Retinal pigment epithelial cell (primary cell): ENCODE results near the gene GALNT17.

Source experiments
- DNase-seq: peaks from one replicate; pipeline ENCODE4 v3.0.0-alpha.2; 2010; ENCODE audit warnings: low read depth
- H3K4me3 ChIP-seq: 2 replicates; pipeline ENCODE4 v1.5.1; 2011; ENCODE audit warnings: mild to moderate bottlenecking, low read length, control low read depth, moderate library complexity
- TF ChIP-seq, protein P1 (sequence below): conservative IDR thresholded peaks from 2 replicates; pipeline ENCODE4 v1.5.1; 2011; ENCODE audit warnings: low read depth, low read length, control low read depth, inconsistent platforms

Gene GALNT17

DNA sequence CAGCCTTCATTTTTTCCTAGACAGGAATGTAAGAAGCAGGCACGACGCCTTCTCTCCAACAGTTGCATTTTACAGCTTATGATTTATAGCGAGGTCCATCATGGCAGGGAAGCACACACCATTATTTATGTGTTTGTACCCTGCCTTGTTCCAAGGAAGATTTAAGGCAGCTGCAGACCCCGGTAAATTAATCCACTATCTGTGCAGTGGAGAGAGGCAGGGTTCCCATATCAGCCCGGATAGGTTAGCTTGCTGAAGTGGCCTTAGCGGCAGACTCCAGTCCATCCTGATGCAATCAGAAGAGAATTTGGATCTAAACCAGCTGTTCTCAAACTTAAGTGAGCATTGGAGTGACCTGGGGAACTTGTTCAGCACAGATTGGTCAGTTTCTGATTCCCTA, 359.4 kb downstream of the GALNT17 start:
- TF ChIP-seq, protein P1, sequence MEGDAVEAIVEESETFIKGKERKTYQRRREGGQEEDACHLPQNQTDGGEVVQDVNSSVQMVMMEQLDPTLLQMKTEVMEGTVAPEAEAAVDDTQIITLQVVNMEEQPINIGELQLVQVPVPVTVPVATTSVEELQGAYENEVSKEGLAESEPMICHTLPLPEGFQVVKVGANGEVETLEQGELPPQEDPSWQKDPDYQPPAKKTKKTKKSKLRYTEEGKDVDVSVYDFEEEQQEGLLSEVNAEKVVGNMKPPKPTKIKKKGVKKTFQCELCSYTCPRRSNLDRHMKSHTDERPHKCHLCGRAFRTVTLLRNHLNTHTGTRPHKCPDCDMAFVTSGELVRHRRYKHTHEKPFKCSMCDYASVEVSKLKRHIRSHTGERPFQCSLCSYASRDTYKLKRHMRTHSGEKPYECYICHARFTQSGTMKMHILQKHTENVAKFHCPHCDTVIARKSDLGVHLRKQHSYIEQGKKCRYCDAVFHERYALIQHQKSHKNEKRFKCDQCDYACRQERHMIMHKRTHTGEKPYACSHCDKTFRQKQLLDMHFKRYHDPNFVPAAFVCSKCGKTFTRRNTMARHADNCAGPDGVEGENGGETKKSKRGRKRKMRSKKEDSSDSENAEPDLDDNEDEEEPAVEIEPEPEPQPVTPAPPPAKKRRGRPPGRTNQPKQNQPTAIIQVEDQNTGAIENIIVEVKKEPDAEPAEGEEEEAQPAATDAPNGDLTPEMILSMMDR = no peak
- H3K4me3 ChIP-seq = no peak overlapping the region
- no peak for DNase-seq

DNA sequence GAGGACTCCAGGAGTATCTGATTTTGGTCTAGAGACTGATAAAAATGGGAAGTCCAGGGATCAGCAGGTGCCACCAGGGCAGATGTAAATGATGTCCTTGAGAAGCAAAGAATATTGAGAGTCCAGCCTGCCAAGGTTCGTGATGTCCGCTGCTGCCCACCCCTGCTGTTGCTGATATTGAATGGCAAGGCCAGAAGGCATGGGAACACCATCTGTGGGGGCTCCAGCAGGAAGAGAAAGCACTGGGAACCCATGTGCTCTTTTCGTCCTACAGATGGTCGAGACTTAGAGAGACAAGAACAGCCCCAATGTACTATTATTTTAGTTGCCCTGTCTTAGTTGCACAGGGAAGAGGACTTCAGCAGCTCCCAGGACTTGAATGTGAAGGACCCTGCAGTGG, 363.9 kb downstream of the GALNT17 start:
- H3K4me3 ChIP-seq = no peak overlapping the region
- DNase-seq = no peak
- TF ChIP-seq, protein P1 = no peak

DNA sequence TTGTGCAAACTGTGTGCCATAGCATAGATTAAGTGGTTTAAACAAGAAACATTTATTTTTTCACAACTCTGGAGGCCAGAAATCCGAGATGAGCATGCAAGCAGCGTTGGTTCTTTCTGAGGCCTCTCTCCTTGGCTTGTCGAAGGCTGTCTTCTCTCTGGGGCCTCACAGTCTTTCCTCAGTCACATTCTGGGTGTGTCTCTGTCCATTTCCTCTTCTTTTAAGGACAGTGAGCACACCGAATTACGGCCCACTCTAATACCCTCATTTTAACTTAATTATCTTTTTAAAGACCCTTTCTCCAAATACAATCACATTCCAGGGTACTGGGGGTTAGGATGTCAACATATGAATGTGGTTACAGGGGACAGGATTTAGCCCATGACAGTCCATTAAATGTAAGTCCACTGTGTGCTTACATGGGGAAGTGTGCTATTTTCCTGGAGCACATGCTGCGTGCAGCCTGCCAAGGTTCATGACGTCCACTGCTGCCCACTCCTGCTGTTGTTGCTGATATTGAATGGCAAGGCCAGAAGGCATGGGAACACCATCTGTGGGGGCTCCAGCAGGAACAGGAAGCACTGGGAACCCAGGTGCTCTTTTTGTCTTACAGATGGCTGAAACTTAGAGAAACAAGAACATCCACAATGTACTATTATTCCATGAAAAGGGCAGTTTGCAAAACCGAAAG, 365.5 kb downstream of the GALNT17 start:
- TF ChIP-seq, protein P1 = no peak
- DNase-seq = no peak
- no peak overlapping the region for H3K4me3 ChIP-seq

DNA sequence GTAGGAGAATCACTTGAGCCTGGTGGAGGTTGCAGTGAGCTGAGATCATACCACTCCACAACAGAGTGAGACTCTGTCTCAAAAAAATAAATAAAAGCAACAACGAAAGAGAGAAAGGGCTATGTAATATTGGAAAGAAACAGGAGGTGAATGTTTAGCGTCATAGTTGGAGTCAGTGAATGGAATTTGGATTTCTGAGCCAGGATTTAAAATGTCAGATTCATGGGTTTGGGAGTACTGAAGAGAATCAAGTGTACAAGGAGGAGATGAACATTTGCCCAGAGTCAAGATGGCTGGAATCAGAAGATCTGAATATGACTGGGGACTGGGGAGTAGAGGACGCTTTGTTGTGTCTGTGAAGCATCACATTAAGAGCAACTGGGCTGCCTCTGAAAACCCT, 366.4 kb downstream of the GALNT17 start:
- TF ChIP-seq, protein P1 = no peak
- no peak overlapping the region for H3K4me3 ChIP-seq
- no peak for DNase-seq

DNA sequence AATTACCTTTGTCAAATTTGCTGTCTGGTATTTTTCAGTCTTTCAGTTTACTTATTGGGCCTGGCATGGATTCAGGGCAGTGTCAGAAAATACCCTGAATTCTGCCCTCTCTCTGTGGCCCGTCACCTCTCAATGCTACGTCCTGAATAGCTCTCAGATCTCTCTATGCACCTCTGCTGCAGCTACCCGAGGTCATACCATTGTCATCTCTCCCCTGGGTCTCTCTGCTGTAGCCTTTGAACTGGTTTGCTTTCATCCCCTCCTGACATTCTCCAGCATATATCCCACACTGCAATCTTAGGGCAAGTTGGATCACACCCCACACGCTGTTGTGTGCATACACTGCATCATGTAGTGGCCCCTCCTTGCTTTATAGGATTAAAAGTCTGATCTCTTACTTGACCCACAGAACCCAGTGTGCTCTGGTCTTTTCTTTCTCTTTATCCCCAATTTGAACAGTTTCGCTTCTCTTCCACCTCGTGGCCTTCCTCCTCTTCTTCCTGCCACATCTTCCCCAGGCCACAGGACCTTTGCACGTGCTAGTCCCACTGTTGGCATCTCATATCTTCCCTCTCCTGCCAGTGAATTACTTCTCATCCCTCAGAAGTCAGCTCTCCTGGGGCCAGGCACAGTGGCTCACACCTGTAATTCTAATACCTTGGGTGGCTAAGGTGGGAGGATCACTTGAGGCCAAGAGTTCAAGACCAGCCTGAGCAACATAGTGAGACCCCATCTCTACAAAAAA, 372.9 kb downstream of the GALNT17 start:
- TF ChIP-seq, protein P1 = no peak
- no peak overlapping the region for H3K4me3 ChIP-seq
- DNase-seq = no peak

DNA sequence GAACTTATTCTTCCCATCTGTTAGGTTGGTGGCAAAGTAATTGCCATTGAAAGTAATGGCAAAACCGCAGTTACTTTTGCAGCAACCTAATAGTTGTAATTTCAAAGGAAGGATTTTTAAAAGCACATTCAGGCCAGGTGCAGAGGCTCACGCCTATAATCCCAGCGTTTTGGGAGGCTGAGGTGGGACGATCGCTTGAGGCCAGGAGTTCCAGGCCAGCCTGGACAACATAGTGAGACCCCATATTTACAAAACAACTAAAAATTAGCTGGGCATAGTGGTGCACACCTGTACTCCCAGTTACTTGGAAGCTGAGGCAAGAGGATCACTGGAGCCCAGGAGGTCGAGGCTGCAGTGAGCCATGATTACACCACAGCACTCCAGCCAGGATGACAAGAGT, 374.9 kb downstream of the GALNT17 start:
- no peak for DNase-seq
- TF ChIP-seq, protein P1 = no peak
- H3K4me3 ChIP-seq = no peak overlapping the region
